ENCODE data around the gene POPDC3.

The POPDC3 gene

DNA sequence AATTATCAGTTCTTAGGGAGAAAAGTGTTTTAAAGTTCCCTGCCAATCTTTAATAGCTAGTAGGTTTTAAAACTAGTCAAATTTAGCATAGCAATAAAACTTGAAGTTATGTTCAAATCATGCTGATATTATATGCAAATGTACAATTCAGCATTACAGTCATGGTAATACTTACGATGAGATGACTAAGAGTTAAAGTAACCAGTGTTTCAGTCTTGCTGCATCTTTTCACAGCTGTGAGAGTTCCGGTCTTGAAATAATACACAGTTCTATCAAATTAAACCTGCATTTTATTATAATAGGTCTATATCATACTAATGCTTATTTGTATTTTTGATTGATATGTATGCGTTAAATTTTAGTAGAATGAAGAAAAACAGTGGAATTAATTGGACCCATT is 26.1 kb downstream of the POPDC3 start:
- H3K4me3 ChIP-seq (ENCODE audit: low read depth, low read length) = no peak overlapping the region
- DNase-seq (ENCODE audit: low read depth) = no peak
- TF ChIP-seq CTCF (IDR thresholded peaks at IDR 0.05; ENCODE audit: low read depth, low read length, missing control alignments) = no peak

- no peak overlapping the region for H3K4me3 ChIP-seq (ENCODE audit: low read depth, low read length)
- TF ChIP-seq CTCF (IDR thresholded peaks at IDR 0.05; ENCODE audit: low read depth, low read length, missing control alignments) = no peak
- DNase-seq (ENCODE audit: low read depth) = no peak
These were observed 26.9 kb downstream of the POPDC3 start for GRCh38 chr6:105152880-105153279.

- TF ChIP-seq CTCF (IDR thresholded peaks at IDR 0.05; ENCODE audit: low read depth, low read length, missing control alignments) = no peak
- no peak overlapping the region for H3K4me3 ChIP-seq (ENCODE audit: low read depth, low read length)
- DNase-seq (ENCODE audit: low read depth) = no peak
These were observed 28.2 kb downstream of the POPDC3 start for GRCh38 chr6:105151644-105152043.

- TF ChIP-seq CTCF (IDR thresholded peaks at IDR 0.05; ENCODE audit: low read depth, low read length, missing control alignments) = no peak
- H3K4me3 ChIP-seq (ENCODE audit: low read depth, low read length) = no peak overlapping the region
- DNase-seq (ENCODE audit: low read depth) = no peak
These were observed 41.7 kb downstream of the POPDC3 start for GRCh38 chr6:105138141-105138540.

- no peak for DNase-seq (ENCODE audit: low read depth)
- no peak for TF ChIP-seq CTCF (IDR thresholded peaks at IDR 0.05; ENCODE audit: low read depth, low read length, missing control alignments)
- H3K4me3 ChIP-seq (ENCODE audit: low read depth, low read length) = peak overlapping the region; percentile 52
These were observed 42.4 kb downstream of the POPDC3 start for GRCh38 chr6:105137388-105137787.

- no peak for DNase-seq (ENCODE audit: low read depth)
- H3K4me3 ChIP-seq (ENCODE audit: low read depth, low read length) = peak overlapping the region; percentile 52
- TF ChIP-seq CTCF (IDR thresholded peaks at IDR 0.05; ENCODE audit: low read depth, low read length, missing control alignments) = no peak
These were observed 43.1 kb downstream of the POPDC3 start for GRCh38 chr6:105136431-105137350.

All from GM12864 (cell line).